BLaER1 (cell line): ENCODE results near the gene PFN1.

Source experiments
- H3K27ac ChIP-seq: shearing (Covaris generic); formaldehyde crosslinking; 2 replicates; pipeline ENCODE4 v1.8.1; 2022
- H3K27me3 ChIP-seq: shearing (Covaris generic); formaldehyde crosslinking; 2 replicates; pipeline ENCODE4 v1.8.1; 2022
- H3K36me3 ChIP-seq: shearing (Covaris generic); formaldehyde crosslinking; 2 replicates; pipeline ENCODE4 v1.8.1; 2022
- H3K4me1 ChIP-seq: shearing (Covaris generic); formaldehyde crosslinking; 2 replicates; pipeline ENCODE4 v1.8.1; 2022
- H3K4me2 ChIP-seq: shearing (Covaris generic); formaldehyde crosslinking; 2 replicates; pipeline ENCODE4 v1.8.1; 2022
- H3K4me3 ChIP-seq: shearing (Covaris generic); formaldehyde crosslinking; 2 replicates; pipeline ENCODE4 v1.8.1; 2022
- H3K9ac ChIP-seq: shearing (Covaris generic); formaldehyde crosslinking; 2 replicates; pipeline ENCODE4 v1.8.1; 2022
- H3K9me3 ChIP-seq: shearing (Covaris generic); formaldehyde crosslinking; 2 replicates; pipeline ENCODE4 v1.8.1; 2022
- H4K20me1 ChIP-seq: shearing (Covaris generic); formaldehyde crosslinking; 2 replicates; pipeline ENCODE4 v1.8.1; 2022
- Cebpa-rat ChIP-seq: shearing (Covaris generic); IDR thresholded peaks from 2 replicates; pipeline ENCODE4 v1.8.1; 2022

Gene PFN1

GRCh38 chr17:4978726-4979125, 30.4 kb upstream of the PFN1 start:
- Histone ChIP-seq H3K9me3 (no peaks in the 10 kb centered on the region), H4K20me1 (no peaks in the 10 kb centered on the region), H3K27ac (peak overlapping the region; percentile 3; the same call in 1 of the 2 replicates), H3K4me2 (peak overlapping the region; percentile 49), H3K4me3 (no peak overlapping the region), H3K4me1 (peaks cover 41% of the 10 kb centered on the region), H3K27me3 (no peaks in the 10 kb centered on the region), H3K36me3 (peaks cover 72% of the 10 kb centered on the region), H3K9ac (peak overlapping the region; percentile 33)
- no peak for TF ChIP-seq Cebpa-rat

GRCh38 chr17:4974115-4974670, 25.9 kb upstream of the PFN1 start:
- Histone ChIP-seq H3K27me3 (no peaks in the 10 kb centered on the region), H3K9me3 (no peaks in the 10 kb centered on the region), H3K9ac (0 out of 2 replicates have a peak overlapping the region, but pooled peaks have one; percentile 15), H4K20me1 (no peaks in the 10 kb centered on the region), H3K27ac (no peak overlapping the region; the same call in 1 of the 2 replicates), H3K4me3 (no peak overlapping the region), H3K36me3 (peaks cover 90% of the 10 kb centered on the region), H3K4me2 (no peak overlapping the region), H3K4me1 (peaks cover 26% of the 10 kb centered on the region)
- no peak for TF ChIP-seq Cebpa-rat

GRCh38 chr17:4973256-4974114, 25.2 kb upstream of the PFN1 start:
- H3K4me2 ChIP-seq, result no peak overlapping the region
- no peaks in the 10 kb centered on the region for H4K20me1 ChIP-seq
- H3K4me3 ChIP-seq, result no peak overlapping the region
- H3K4me1 ChIP-seq, result peaks cover 26% of the 10 kb centered on the region
- H3K9me3 ChIP-seq, result no peaks in the 10 kb centered on the region
- no peaks in the 10 kb centered on the region for H3K27me3 ChIP-seq
- TF ChIP-seq Cebpa-rat, result no peak
- H3K9ac ChIP-seq, result 0 out of 2 replicates have a peak overlapping the region, but pooled peaks have one; percentile 15
- peaks cover 88% of the 10 kb centered on the region for H3K36me3 ChIP-seq
- H3K27ac ChIP-seq, result no peak overlapping the region; the same call in 1 of the 2 replicates

GRCh38 chr17:4972752-4973151, 24.4 kb upstream of the PFN1 start:
- Histone ChIP-seq H3K4me2 (no peak overlapping the region), H3K4me1 (peaks cover 28% of the 10 kb centered on the region), H3K36me3 (peaks cover 80% of the 10 kb centered on the region), H3K9me3 (no peaks in the 10 kb centered on the region), H3K27me3 (no peaks in the 10 kb centered on the region), H4K20me1 (no peaks in the 10 kb centered on the region), H3K9ac (no peak overlapping the region), H3K4me3 (no peak overlapping the region), H3K27ac (no peak overlapping the region)
- TF ChIP-seq Cebpa-rat, result no peak

GRCh38 chr17:4972322-4972721, 24.0 kb upstream of the PFN1 start:
- H3K4me3 ChIP-seq, result no peak overlapping the region
- no peaks in the 10 kb centered on the region for H3K27me3 ChIP-seq
- peaks cover 28% of the 10 kb centered on the region for H3K4me1 ChIP-seq
- H3K36me3 ChIP-seq, result peaks cover 76% of the 10 kb centered on the region
- H4K20me1 ChIP-seq, result no peaks in the 10 kb centered on the region
- no peak for TF ChIP-seq Cebpa-rat
- H3K9ac ChIP-seq, result no peak overlapping the region
- H3K9me3 ChIP-seq, result no peaks in the 10 kb centered on the region
- H3K4me2 ChIP-seq, result no peak overlapping the region
- no peak overlapping the region for H3K27ac ChIP-seq

GRCh38 chr17:4971826-4972225, 23.5 kb upstream of the PFN1 start:
- Histone ChIP-seq H3K4me3 (no peak overlapping the region), H3K4me2 (no peak overlapping the region), H4K20me1 (no peaks in the 10 kb centered on the region), H3K4me1 (peaks cover 28% of the 10 kb centered on the region), H3K9me3 (no peaks in the 10 kb centered on the region), H3K27ac (no peak overlapping the region), H3K27me3 (no peaks in the 10 kb centered on the region), H3K36me3 (peaks cover 71% of the 10 kb centered on the region), H3K9ac (no peak overlapping the region)
- no peak for TF ChIP-seq Cebpa-rat

GRCh38 chr17:4970273-4970672, 21.9 kb upstream of the PFN1 start:
- Histone ChIP-seq H3K36me3 (peaks cover 70% of the 10 kb centered on the region), H3K4me1 (peaks cover 42% of the 10 kb centered on the region), H3K4me3 (no peak overlapping the region), H4K20me1 (no peaks in the 10 kb centered on the region), H3K27ac (no peak overlapping the region), H3K4me2 (no peak overlapping the region), H3K9ac (peak overlapping the region; percentile 83; the same call in 1 of the 2 replicates), H3K27me3 (no peaks in the 10 kb centered on the region), H3K9me3 (no peaks in the 10 kb centered on the region)
- TF ChIP-seq Cebpa-rat, result no peak

- Histone ChIP-seq H3K9ac (peak overlapping the region; percentile 83), H3K4me3 (no peak overlapping the region)
Observed at GRCh38 chr17:4969551-4970173, 21.3 kb upstream of the PFN1 start.

GRCh38 chr17:4969047-4969550, 20.8 kb upstream of the PFN1 start:
- Histone ChIP-seq H3K9ac (peak overlapping the region; percentile 83), H3K4me3 (peak overlapping the region; percentile 75), H3K27ac (peak overlapping the region; percentile 81), H3K4me2 (peak overlapping the region; percentile 99), H3K4me1 (peaks cover 36% of the 10 kb centered on the region), H3K36me3 (peaks cover 64% of the 10 kb centered on the region), H3K9me3 (no peaks in the 10 kb centered on the region), H4K20me1 (no peaks in the 10 kb centered on the region), H3K27me3 (no peaks in the 10 kb centered on the region)
- no peak for TF ChIP-seq Cebpa-rat

More at GRCh38 chr17:4969551-4970173, 21.3 kb upstream of the PFN1 start:
- Histone ChIP-seq H4K20me1 (no peaks in the 10 kb centered on the region), H3K27me3 (no peaks in the 10 kb centered on the region), H3K4me1 (peaks cover 42% of the 10 kb centered on the region), H3K4me2 (peak overlapping the region; percentile 99; the same call in 1 of the 2 replicates), H3K9me3 (no peaks in the 10 kb centered on the region), H3K27ac (peak overlapping the region; percentile 81), H3K36me3 (peaks cover 69% of the 10 kb centered on the region)
- no peak for TF ChIP-seq Cebpa-rat
